Measurements from ENCODE around the gene GALNT7. TPM values are rescaled to one million over a fixed set of nuclear protein-coding genes. Genes with fewer than 3 reads are reported as not detected.

The GALNT7 gene
- total and polyA plus RNA-seq, 8 donors = 10.7 to 94.5 (median 37.9) TPM

GRCh38 chr4:173165706-173166105 is 2.9 kb upstream of the GALNT7 start:
- no peak for DNase-seq
- no peaks in the 10 kb centered on the region for H3K9me3 ChIP-seq
- H3K4me3 ChIP-seq = no peak overlapping the region
- intact Hi-C loops (cut with DNase I; ENCODE audit: low total_unique reads) = no loop called here
- H3K4me1 ChIP-seq = peaks cover 0 to 19% (median 14%) of the 10 kb centered on the region in 4 donors
- peaks cover 0 to 10% (median 6%) of the 10 kb centered on the region in 4 donors for H3K36me3 ChIP-seq
- H3K27me3 ChIP-seq = no peaks in the 10 kb centered on the region
- no peak overlapping the region for H3K27ac ChIP-seq
- TF ChIP-seq CTCF (IDR thresholded peaks at IDR 0.05) (no peak), EP300 (IDR thresholded peaks at IDR 0.05) (no peak), POLR2AphosphoS5 (IDR thresholded peaks at IDR 0.05) (no peak), POLR2A (IDR thresholded peaks at IDR 0.05) (no peak)

GRCh38 chr4:173166491-173166890 is 2.1 kb upstream of the GALNT7 start:
- H3K9me3 ChIP-seq = no peaks in the 10 kb centered on the region
- peaks cover under 1 to 27% (median 19%) of the 10 kb centered on the region in 4 donors for H3K4me1 ChIP-seq
- no peak overlapping the region for H3K4me3 ChIP-seq
- peaks cover 0 to 10% (median 6%) of the 10 kb centered on the region in 4 donors for H3K36me3 ChIP-seq
- TF ChIP-seq CTCF (IDR thresholded peaks at IDR 0.05) (no peak), POLR2A (IDR thresholded peaks at IDR 0.05) (no peak), POLR2AphosphoS5 (IDR thresholded peaks at IDR 0.05) (no peak), EP300 (IDR thresholded peaks at IDR 0.05) (no peak)
- no peak overlapping the region for H3K27ac ChIP-seq
- intact Hi-C loops (cut with DNase I; ENCODE audit: low total_unique reads) = no loop called here
- no peak for DNase-seq
- 86 to 95% (median 92%) methylated on average over 4 of the region's 4 CpGs for WGBS, 5 donors
- H3K27me3 ChIP-seq = no peaks in the 10 kb centered on the region

GRCh38 chr4:173167758-173168395 is 734 bp upstream of the GALNT7 start:
- H3K9me3 ChIP-seq = no peaks in the 10 kb centered on the region
- H3K36me3 ChIP-seq = peaks cover 0 to 10% (median 6%) of the 10 kb centered on the region in 4 donors
- DNase-seq = peak; percentile 48 to 85
- intact Hi-C loops (cut with DNase I; ENCODE audit: low total_unique reads) = no loop called here
- no peak for TF ChIP-seq EP300 (IDR thresholded peaks at IDR 0.05)
- peak in 1 of 4 donors; percentile 28 for TF ChIP-seq POLR2A (IDR thresholded peaks at IDR 0.05)
- no peak for TF ChIP-seq CTCF (IDR thresholded peaks at IDR 0.05)
- TF ChIP-seq POLR2AphosphoS5 (IDR thresholded peaks at IDR 0.05) = peak in 2 of 3 donors; percentile 21 to 36
- peak overlapping the region; percentile 91 to 98 (median 97) for H3K27ac ChIP-seq
- peaks cover 11 to 41% (median 26%) of the 10 kb centered on the region in 4 donors for H3K4me1 ChIP-seq
- WGBS, 5 donors = 2 to 4% (median 3%) methylated on average over 19 of the region's 19 CpGs
- H3K27me3 ChIP-seq = no peaks in the 10 kb centered on the region
- H3K4me3 ChIP-seq = peak overlapping the region; percentile 80 to 93 (median 86)

GRCh38 chr4:173169178-173169427 is 492 bp downstream of the GALNT7 start:
- Histone ChIP-seq H3K9me3 (no peaks in the 10 kb centered on the region), H3K27ac (peak overlapping the region; percentile 91 to 98 (median 97)), H3K4me3 (peak overlapping the region; percentile 80 to 93 (median 86)), H3K36me3 (peaks cover 0 to 8% (median 6%) of the 10 kb centered on the region in 4 donors), H3K27me3 (no peaks in the 10 kb centered on the region), H3K4me1 (peaks cover 11 to 53% (median 32%) of the 10 kb centered on the region in 4 donors)
- WGBS, 5 donors = 0 to 1% (median 0%) methylated on average over 1 to 41 of the region's 41 CpGs; no CpG with 5 or more reads in 1 of the 5 donors
- intact Hi-C loops (cut with DNase I; ENCODE audit: low total_unique reads) = no loop called here
- TF ChIP-seq POLR2AphosphoS5 (IDR thresholded peaks at IDR 0.05) (peak in 1 of 3 donors; percentile 15), CTCF (IDR thresholded peaks at IDR 0.05) (no peak)
- no peak for DNase-seq
